H9 (cell line): ENCODE measurements around the gene TJAP1. TPM values are rescaled to one million over a fixed set of nuclear protein-coding genes. Genes with fewer than 3 reads are reported as not detected.

Experiments
- DNase-seq: peaks from one replicate; pipeline ENCODE4 v3.0.0-alpha.2; 2017
- H2AFZ ChIP-seq: one replicate; pipeline ENCODE4 v1.6.1; 2013; ENCODE audit warnings: mild to moderate bottlenecking, low read length, control low read depth, moderate library complexity
- H2AK5ac ChIP-seq: 2 replicates; pipeline ENCODE4 v1.6.1; 2013; ENCODE audit warnings: low read length, control low read depth, mixed read lengths; ENCODE audit not compliant: insufficient read length
- H2BK120ac ChIP-seq: one replicate; pipeline ENCODE4 v1.6.1; 2013; ENCODE audit warnings: low read depth, mild to moderate bottlenecking, low read length, control low read depth, inconsistent platforms; ENCODE audit not compliant: poor library complexity, severe bottlenecking
- H2BK12ac ChIP-seq: 2 replicates; pipeline ENCODE4 v1.6.1; 2013; ENCODE audit warnings: low read length, control low read depth, mixed read lengths, low read depth; ENCODE audit not compliant: insufficient read length
- H2BK15ac ChIP-seq: 2 replicates; pipeline ENCODE4 v1.6.1; 2013; ENCODE audit warnings: low read depth, low read length, control low read depth
- H2BK20ac ChIP-seq: one replicate; pipeline ENCODE4 v1.6.1; 2013; ENCODE audit warnings: low read depth, mild to moderate bottlenecking, low read length, control low read depth, inconsistent platforms; ENCODE audit not compliant: poor library complexity, severe bottlenecking
- H2BK5ac ChIP-seq: 2 replicates; pipeline ENCODE4 v1.6.1; 2013; ENCODE audit warnings: low read length, control low read depth, mixed read lengths; ENCODE audit not compliant: insufficient read length
- H3K14ac ChIP-seq: 2 replicates; pipeline ENCODE4 v1.6.1; 2013; ENCODE audit warnings: low read length, control low read depth; ENCODE audit not compliant: insufficient read depth
- H3K18ac ChIP-seq: 2 replicates; pipeline ENCODE4 v1.6.1; 2013; ENCODE audit warnings: low read depth, mild to moderate bottlenecking, mixed read lengths, low read length, control low read depth; ENCODE audit not compliant: insufficient read length
- H3K23ac ChIP-seq: 2 replicates; pipeline ENCODE4 v1.6.1; 2013; ENCODE audit warnings: low read length, control low read depth, mixed read lengths, low read depth; ENCODE audit not compliant: insufficient read length
- H3K23me2 ChIP-seq: 2 replicates; pipeline ENCODE4 v1.6.1; 2013; ENCODE audit warnings: low read depth, mild to moderate bottlenecking, mixed read lengths, low read length, control low read depth; ENCODE audit not compliant: insufficient read length, poor library complexity, severe bottlenecking
- H3K27ac ChIP-seq: 2 replicates; pipeline ENCODE4 v1.5.1; 2013; ENCODE audit warnings: low read length, control low read depth, mixed read lengths, low read depth; ENCODE audit not compliant: insufficient read length
- H3K27me3 ChIP-seq: 2 replicates; pipeline ENCODE4 v1.6.1; 2013; ENCODE audit warnings: low read length, control low read depth, inconsistent platforms; ENCODE audit not compliant: insufficient read depth
- H3K4ac ChIP-seq: 2 replicates; pipeline ENCODE4 v1.6.1; 2013; ENCODE audit warnings: low read depth, mild to moderate bottlenecking, control low read depth, inconsistent platforms, low read length, moderate library complexity
- H3K4me1 ChIP-seq: 2 replicates; pipeline ENCODE4 v1.6.1; 2013; ENCODE audit warnings: low read length, control low read depth, inconsistent platforms; ENCODE audit not compliant: insufficient read depth
- H3K4me2 ChIP-seq: 2 replicates; pipeline ENCODE4 v1.6.1; 2013; ENCODE audit warnings: low read length, control low read depth, mixed read lengths; ENCODE audit not compliant: insufficient read length, insufficient read depth
- H3K56ac ChIP-seq: 2 replicates; pipeline ENCODE4 v1.6.1; 2013; ENCODE audit warnings: low read depth, mild to moderate bottlenecking, mixed read lengths, low read length, control low read depth; ENCODE audit not compliant: insufficient read length
- H3K79me1 ChIP-seq: 2 replicates; pipeline ENCODE4 v1.6.1; 2013; ENCODE audit warnings: low read depth, mild to moderate bottlenecking, moderate library complexity, low read length, control low read depth, inconsistent platforms; ENCODE audit not compliant: insufficient read depth, poor library complexity, severe bottlenecking
- H3K79me2 ChIP-seq: 2 replicates; pipeline ENCODE4 v1.6.1; 2013; ENCODE audit warnings: low read length, control low read depth, inconsistent platforms; ENCODE audit not compliant: insufficient read depth
- H3K9ac ChIP-seq: 2 replicates; pipeline ENCODE4 v1.6.1; 2013; ENCODE audit warnings: low read length, control low read depth, mixed read lengths; ENCODE audit not compliant: insufficient read length; ENCODE audit errors: extremely low read depth
- H3K9me3 ChIP-seq: one replicate; pipeline ENCODE4 v1.6.1; 2013; ENCODE audit warnings: low read depth, low read length, inconsistent platforms; ENCODE audit not compliant: control insufficient read depth
- H3T11ph ChIP-seq: one replicate; pipeline ENCODE4 v1.6.1; 2013; ENCODE audit warnings: mild to moderate bottlenecking, low read length, control low read depth, inconsistent platforms
- H4K20me1 ChIP-seq: one replicate; pipeline ENCODE4 v1.6.1; 2013; ENCODE audit not compliant: control insufficient read depth, insufficient read length, insufficient read depth
- H4K5ac ChIP-seq: 2 replicates; pipeline ENCODE4 v1.6.1; 2013; ENCODE audit warnings: low read depth, mild to moderate bottlenecking, mixed read lengths, low read length, control low read depth; ENCODE audit not compliant: insufficient read length
- H4K8ac ChIP-seq: replicated peaks from 2 replicates; pipeline ENCODE4 v1.6.1; 2013; ENCODE audit warnings: low read length, control low read depth, mixed read lengths, low read depth; ENCODE audit not compliant: insufficient read length
- H4K91ac ChIP-seq: 2 replicates; pipeline ENCODE4 v1.6.1; 2013; ENCODE audit warnings: low read depth, mild to moderate bottlenecking, moderate library complexity, mixed read lengths, low read length, control low read depth; ENCODE audit not compliant: insufficient read length
- H3K27ac Mint-ChIP-seq, 3 experiments: 2 replicates in 2 of 3; 3 replicates in 1 of 3; pipeline ENCODE4 v1.8.0; 2020 to 2021; ENCODE audit warnings: mixed read lengths in 3 of 3, mild to moderate bottlenecking in 1 of 3, moderate library complexity in 1 of 3
- H3K27me3 Mint-ChIP-seq: 2 replicates; pipeline ENCODE4 v1.8.0; 2021; ENCODE audit warnings: low read depth, mild to moderate bottlenecking, moderate library complexity, mixed read lengths
- H3K36me3 Mint-ChIP-seq, 3 experiments: 2 replicates in 2 of 3; 3 replicates in 1 of 3; pipeline ENCODE4 v1.8.0; 2020 to 2021; ENCODE audit warnings: low read depth in 3 of 3, mixed read lengths in 3 of 3; ENCODE audit not compliant: insufficient read depth in 1 of 3
- H3K4me1 Mint-ChIP-seq, 2 experiments: 2 replicates each; pipeline ENCODE4 v1.8.0; 2020; ENCODE audit warnings: mixed read lengths in 2 of 2
- H3K4me3 Mint-ChIP-seq, 2 experiments: 2 replicates in 1 of 2; 3 replicates in 1 of 2; pipeline ENCODE4 v1.8.0; 2020 to 2021; ENCODE audit warnings: mild to moderate bottlenecking in 2 of 2, mixed read lengths in 2 of 2, moderate library complexity in 1 of 2
- H3K9me3 Mint-ChIP-seq, 2 experiments: 2 replicates in 1 of 2; 3 replicates in 1 of 2; pipeline ENCODE4 v1.8.0; 2020; ENCODE audit warnings: mild to moderate bottlenecking in 2 of 2, mixed read lengths in 2 of 2, moderate library complexity in 1 of 2
- WGBS: extraction: QIAGEN DNeasy Blood & Tissue Kit; methylation state at CpG from one replicate; pipeline ENCODE4 v1.1.7; 2013; ENCODE audit warnings: missing lambda C conversion rate, low lambda C conversion rate, mixed read lengths; ENCODE audit not compliant: insufficient read length; ENCODE audit errors: extremely low coverage; 5-methylcytosine and 5-hydroxymethylcytosine counted together
- total RNA-seq: library from RNA; stranded (reverse); gene quantifications from 2 replicates; pipeline ENCODE4 v1.2.1, GENCODE V29; 2021
- TF ChIP-seq, protein P1 (sequence below): fragments of 200-600 bp; sonication (generic); conservative IDR thresholded peaks from 3 replicates; pipeline ENCODE4 v1.8.0; 2021; ENCODE audit warnings: antibody characterized with exemption, mild to moderate bottlenecking

The TJAP1 gene
- total RNA-seq, 1 experiment from 2014 or later, result 45.1 TPM

GRCh38 chr6:43434943-43435342, 42.4 kb upstream of the TJAP1 start:
- no peak overlapping the region for H3K9ac ChIP-seq
- H3K27me3 Mint-ChIP-seq, result no peaks in the 10 kb centered on the region
- no peak overlapping the region for H3K14ac ChIP-seq
- H2BK5ac ChIP-seq, result no peak overlapping the region
- H3K56ac ChIP-seq, result no peak overlapping the region
- TF ChIP-seq, protein P1, sequence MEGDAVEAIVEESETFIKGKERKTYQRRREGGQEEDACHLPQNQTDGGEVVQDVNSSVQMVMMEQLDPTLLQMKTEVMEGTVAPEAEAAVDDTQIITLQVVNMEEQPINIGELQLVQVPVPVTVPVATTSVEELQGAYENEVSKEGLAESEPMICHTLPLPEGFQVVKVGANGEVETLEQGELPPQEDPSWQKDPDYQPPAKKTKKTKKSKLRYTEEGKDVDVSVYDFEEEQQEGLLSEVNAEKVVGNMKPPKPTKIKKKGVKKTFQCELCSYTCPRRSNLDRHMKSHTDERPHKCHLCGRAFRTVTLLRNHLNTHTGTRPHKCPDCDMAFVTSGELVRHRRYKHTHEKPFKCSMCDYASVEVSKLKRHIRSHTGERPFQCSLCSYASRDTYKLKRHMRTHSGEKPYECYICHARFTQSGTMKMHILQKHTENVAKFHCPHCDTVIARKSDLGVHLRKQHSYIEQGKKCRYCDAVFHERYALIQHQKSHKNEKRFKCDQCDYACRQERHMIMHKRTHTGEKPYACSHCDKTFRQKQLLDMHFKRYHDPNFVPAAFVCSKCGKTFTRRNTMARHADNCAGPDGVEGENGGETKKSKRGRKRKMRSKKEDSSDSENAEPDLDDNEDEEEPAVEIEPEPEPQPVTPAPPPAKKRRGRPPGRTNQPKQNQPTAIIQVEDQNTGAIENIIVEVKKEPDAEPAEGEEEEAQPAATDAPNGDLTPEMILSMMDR, result no peak
- no peak overlapping the region for H3K23ac ChIP-seq
- no peak overlapping the region for H3K27ac ChIP-seq
- no peak overlapping the region for H2BK120ac ChIP-seq
- no peak overlapping the region for H4K8ac ChIP-seq
- H3K79me2 ChIP-seq, result no peaks in the 10 kb centered on the region
- no peaks in the 10 kb centered on the region for H3K27me3 ChIP-seq
- no peak overlapping the region for H3K4ac ChIP-seq
- H2AK5ac ChIP-seq, result no peak overlapping the region
- H3T11ph ChIP-seq, result no peak overlapping the region
- no peak for DNase-seq
- no peak overlapping the region for H2AFZ ChIP-seq
- no peaks in the 10 kb centered on the region for H3K79me1 ChIP-seq
- H2BK12ac ChIP-seq, result no peak overlapping the region
- H3K36me3 Mint-ChIP-seq, result peaks cover 0 to 18% (median 2%) of the 10 kb centered on the region in 3 experiments; a peak in 5 of 7 replicates
- no peaks in the 10 kb centered on the region for H3K23me2 ChIP-seq
- H2BK15ac ChIP-seq, result no peak overlapping the region
- no peaks in the 10 kb centered on the region for H3K9me3 ChIP-seq
- H4K91ac ChIP-seq, result no peak overlapping the region
- no peaks in the 10 kb centered on the region for H3K4me1 ChIP-seq
- H4K5ac ChIP-seq, result no peak overlapping the region
- H3K18ac ChIP-seq, result no peak overlapping the region
- no CpG with 5 or more reads among the region's 4 CpGs for WGBS
- H3K4me2 ChIP-seq, result no peak overlapping the region
- H3K4me3 Mint-ChIP-seq, result no peak overlapping the region
- no peak overlapping the region; a peak in 1 of 7 replicates for H3K27ac Mint-ChIP-seq
- H4K20me1 ChIP-seq, result no peaks in the 10 kb centered on the region
- H3K4me1 Mint-ChIP-seq, result no peaks in the 10 kb centered on the region
- no peaks in the 10 kb centered on the region for H3K9me3 Mint-ChIP-seq
- no peak overlapping the region for H2BK20ac ChIP-seq
